Cardiac fibroblast (primary cell): ENCODE results near the gene ZNF606.
A peak's percentile ranks its signal among the peaks of the same experiment; 100 is the strongest.

Experiments used
- DNase-seq, 2 donors: peaks; one replicate each; pipeline versions ENCODE4 v3.0.0 to v3.0.0-alpha.2; 2010; ENCODE audit warnings: low read depth in 2 of 2
- H3K4me3 ChIP-seq, 2 donors: replicated peaks in 1 of 2; 1 replicate in 1 of 2; 2 replicates in 1 of 2; pipeline ENCODE4 v1.5.1; 2011; ENCODE audit warnings: low read depth in 2 of 2, low read length in 2 of 2, mild to moderate bottlenecking in 2 of 2, moderate library complexity in 1 of 2
- CTCF ChIP-seq: IDR thresholded peaks from one replicate; pipeline ENCODE4 v1.5.1; 2011; ENCODE audit warnings: low read depth, mild to moderate bottlenecking, low read length, inconsistent platforms

The ZNF606 gene

GRCh38 chr19:58002384-58003173 is at the start of gene ZNF606:
Gene ZNF606 (minus strand): TSS chr19:58002820. CDS start chr19:58001319, 1,501 bp downstream.
- H3K4me3 ChIP-seq, result peak within 1 kb of the TSS; percentile 83 to 90
- DNase-seq, result peak; percentile 88 to 92
- no peak for TF ChIP-seq CTCF

GRCh38 chr19:58052256-58052655 is 49.6 kb upstream of the ZNF606 start:
- H3K4me3 ChIP-seq, result no peak overlapping the region
- TF ChIP-seq CTCF, result no peak
- no peak for DNase-seq

- TF ChIP-seq CTCF, result no peak
- H3K4me3 ChIP-seq, result no peak overlapping the region
- DNase-seq, result no peak
Observed at GRCh38 chr19:58047672-58048071, 45.1 kb upstream of the ZNF606 start.

- no peak for DNase-seq
- no peak overlapping the region for H3K4me3 ChIP-seq
- TF ChIP-seq CTCF, result no peak
Observed at GRCh38 chr19:58046856-58047255, 44.2 kb upstream of the ZNF606 start.

GRCh38 chr19:58045411-58046050 is 42.9 kb upstream of the ZNF606 start:
- TF ChIP-seq CTCF, result no peak
- no peak overlapping the region for H3K4me3 ChIP-seq
- DNase-seq, result no peak

- no peak for DNase-seq
- no peak for TF ChIP-seq CTCF
- H3K4me3 ChIP-seq, result no peak overlapping the region
Observed at GRCh38 chr19:58044886-58045285, 42.3 kb upstream of the ZNF606 start.
